WTC11 (cell line): Measurements from ENCODE around the gene PRRC2B. TPM values are rescaled to one million over a fixed set of nuclear protein-coding genes. Genes with fewer than 3 reads are reported as not detected.

Experiments used
- ATAC-seq: fragments of 200-7000 bp; cut with Tn5 transposase; 2 replicates; pipeline ENCODE4 v1.10.0; 2021; ENCODE audit warnings: mild to moderate bottlenecking, moderate library complexity
- CTCF ChIA-PET: fragments of 300-600 bp; sonication (Branson Sonifier 250); formaldehyde crosslinking; loops from one replicate; lab custom pipeline; 2021; ENCODE audit warnings: antibody characterized with exemption; lab: Charles Lee
- POLR2A ChIA-PET: fragments of 350-600 bp; sonication (Branson Sonifier 250); formaldehyde crosslinking; loops from one replicate; lab custom pipeline; 2021; ENCODE audit warnings: antibody characterized with exemption; lab: Charles Lee
- DNase-seq: peaks from one replicate; pipeline ENCODE4 v3.0.0; 2021; ENCODE audit warnings: low spot score
- H3K27ac Mint-ChIP-seq: 2 replicates; pipeline ENCODE4 v1.8.0; 2021; ENCODE audit warnings: mixed read lengths
- H3K27me3 Mint-ChIP-seq: 2 replicates; pipeline ENCODE4 v1.8.0; 2021; ENCODE audit warnings: low read depth, mild to moderate bottlenecking, moderate library complexity, mixed read lengths
- H3K36me3 Mint-ChIP-seq: 2 replicates; pipeline ENCODE4 v1.8.0; 2021; ENCODE audit warnings: mixed read lengths
- H3K4me1 Mint-ChIP-seq: 2 replicates; pipeline ENCODE4 v1.8.0; 2022; ENCODE audit warnings: mixed read lengths
- H3K4me3 Mint-ChIP-seq: 2 replicates; pipeline ENCODE4 v1.8.0; 2021; ENCODE audit warnings: mild to moderate bottlenecking, moderate library complexity, mixed read lengths
- H3K9me3 Mint-ChIP-seq: 2 replicates; pipeline ENCODE4 v1.8.0; 2021; ENCODE audit warnings: mixed read lengths
- CREM ChIP-seq: sonication (generic); formaldehyde crosslinking; IDR thresholded peaks from 2 replicates; pipeline ENCODE4 v1.8.1; 2022; ENCODE audit warnings: mild to moderate bottlenecking, missing genetic modification reagents, moderate library complexity
- CTCF ChIP-seq: fragments of 200-600 bp; IDR thresholded peaks from 2 replicates; pipeline ENCODE4 v1.8.0; 2022; ENCODE audit warnings: antibody characterized with exemption
- ERG ChIP-seq: fragments of 250-450 bp; sonication (Bioruptor Pico); IDR thresholded peaks from 2 replicates; pipeline ENCODE4 v1.8.0; 2021; ENCODE audit warnings: mild to moderate bottlenecking
- ESRRA ChIP-seq: sonication (generic); formaldehyde crosslinking; IDR thresholded peaks from 2 replicates; pipeline ENCODE4 v1.8.1; 2022; ENCODE audit warnings: mild to moderate bottlenecking, missing genetic modification reagents, borderline replicate concordance
- FOXJ3 ChIP-seq: sonication (generic); formaldehyde crosslinking; IDR thresholded peaks from 2 replicates; pipeline ENCODE4 v1.9.0; 2021; ENCODE audit warnings: missing genetic modification reagents, mild to moderate bottlenecking, borderline replicate concordance
- FOXP1 ChIP-seq: sonication (generic); formaldehyde crosslinking; IDR thresholded peaks from 2 replicates; pipeline ENCODE4 v1.8.0; 2022; ENCODE audit warnings: missing genetic modification reagents, mild to moderate bottlenecking, moderate library complexity, borderline replicate concordance
- FOXP4 ChIP-seq: sonication (generic); formaldehyde crosslinking; IDR thresholded peaks from 2 replicates; pipeline ENCODE4 v1.8.0; 2022; ENCODE audit warnings: mild to moderate bottlenecking, missing genetic modification reagents
- NR1H2 ChIP-seq: sonication (generic); formaldehyde crosslinking; IDR thresholded peaks from 2 replicates; pipeline ENCODE4 v1.9.0; 2021; ENCODE audit warnings: mild to moderate bottlenecking, moderate library complexity, missing genetic modification reagents
- NR2C2 ChIP-seq: sonication (generic); formaldehyde crosslinking; IDR thresholded peaks from 2 replicates; pipeline ENCODE4 v1.8.0; 2022; ENCODE audit warnings: mild to moderate bottlenecking, missing genetic modification reagents
- RELA ChIP-seq: sonication (generic); formaldehyde crosslinking; IDR thresholded peaks from 2 replicates; pipeline ENCODE4 v1.8.1; 2022; ENCODE audit warnings: missing genetic modification reagents, mild to moderate bottlenecking, borderline replicate concordance
- SOX15 ChIP-seq: fragments of 250-450 bp; sonication (Bioruptor Pico); IDR thresholded peaks from 2 replicates; pipeline ENCODE4 v1.9.0; 2021; ENCODE audit warnings: mild to moderate bottlenecking
- SP1 ChIP-seq: sonication (generic); formaldehyde crosslinking; conservative IDR thresholded peaks from 2 replicates; pipeline ENCODE4 v1.8.1; 2022; ENCODE audit warnings: missing genetic modification reagents
- STAT6 ChIP-seq: sonication (generic); formaldehyde crosslinking; conservative IDR thresholded peaks from 2 replicates; pipeline ENCODE4 v1.8.1; 2023; ENCODE audit warnings: mild to moderate bottlenecking, low read depth, missing genetic modification reagents, moderate library complexity
- TEAD1 ChIP-seq: sonication (generic); formaldehyde crosslinking; IDR thresholded peaks from 2 replicates; pipeline ENCODE4 v1.8.0; 2022; ENCODE audit warnings: mild to moderate bottlenecking, missing genetic modification reagents
- USF2 ChIP-seq: sonication (generic); formaldehyde crosslinking; IDR thresholded peaks from 2 replicates; pipeline ENCODE4 v1.8.1; 2023; ENCODE audit warnings: mild to moderate bottlenecking, missing genetic modification reagents, moderate library complexity
- ZMAT4 ChIP-seq: fragments of 250-450 bp; sonication (Bioruptor Pico); IDR thresholded peaks from 2 replicates; pipeline ENCODE4 v1.9.0; 2021; ENCODE audit warnings: mild to moderate bottlenecking
- ZNF263 ChIP-seq: sonication (generic); formaldehyde crosslinking; IDR thresholded peaks from 2 replicates; pipeline ENCODE4 v1.8.1; 2022; ENCODE audit warnings: low read depth, mild to moderate bottlenecking, moderate library complexity, missing genetic modification reagents
- ZNF416 ChIP-seq: fragments of 250-450 bp; sonication (Bioruptor Pico); IDR thresholded peaks from 2 replicates; pipeline ENCODE4 v1.9.0; 2021; ENCODE audit warnings: mild to moderate bottlenecking, inconsistent platforms
- total RNA-seq: library from RNA; stranded (reverse); gene quantifications from 3 replicates; pipeline ENCODE4 v1.2.3, GENCODE V29; 2021

PRRC2B gene
- total RNA-seq, 1 experiment from 2014 or later, result 272 TPM

GRCh38 chr9:131400627-131401026, 6.7 kb downstream of the PRRC2B start:
- POLR2A ChIA-PET, result no interaction called here
- Mint-ChIP-seq H3K4me3 (peak overlapping the region; percentile 9), H3K4me1 (peaks cover 89% of the 10 kb centered on the region), H3K27me3 (no peaks in the 10 kb centered on the region), H3K9me3 (no peaks in the 10 kb centered on the region), H3K36me3 (peaks cover 3% of the 10 kb centered on the region; the same call in 1 of the 2 replicates), H3K27ac (peak overlapping the region; percentile 67)
- CTCF ChIA-PET, result no interaction called here
- DNase-seq (no peak), ATAC-seq (no peak)
- TF ChIP-seq FOXP1 (no peak), CTCF (no peak), SOX15 (CRISPR knock-in tag) (no peak), NR2C2 (no peak), CREM (CRISPR knock-in tag) (no peak), ERG (CRISPR knock-in tag) (no peak), RELA (CRISPR knock-in tag) (no peak), FOXP4 (CRISPR knock-in tag) (no peak), TEAD1 (no peak), ESRRA (no peak), ZNF263 (CRISPR knock-in tag) (no peak), ZMAT4 (CRISPR knock-in tag) (no peak), USF2 (no peak), SP1 (CRISPR knock-in tag) (no peak)

GRCh38 chr9:131402073-131402472, 8.2 kb downstream of the PRRC2B start:
- no peak for ATAC-seq
- TF ChIP-seq NR1H2 (no peak), ZNF416 (CRISPR knock-in tag) (no peak), STAT6 (CRISPR knock-in tag) (no peak), FOXJ3 (CRISPR knock-in tag) (no peak)
- no peak for DNase-seq
- Mint-ChIP-seq H3K27ac (peak overlapping the region; percentile 96), H3K27me3 (no peaks in the 10 kb centered on the region), H3K4me1 (peaks cover 89% of the 10 kb centered on the region), H3K36me3 (peaks cover 3% of the 10 kb centered on the region; the same call in 1 of the 2 replicates), H3K4me3 (peak overlapping the region; percentile 38), H3K9me3 (no peaks in the 10 kb centered on the region)
- CTCF ChIA-PET, result interaction anchor here (0.6 to 1.0 kb wide), 2 partner anchors 35 to 36 kb away, joined by 4 to 5 read pairs; no protein-coding TSS in a partner anchor
- POLR2A ChIA-PET, result interaction anchor here (0.9 kb wide), 1 partner anchor 18 kb away, joined by 10 read pairs; no protein-coding TSS in a partner anchor
